ENCODE measurements around the gene ADARB2. TPM values are rescaled to one million over a fixed set of nuclear protein-coding genes. Genes with fewer than 3 reads are reported as not detected.

ADARB2 gene
- polyA plus RNA-seq, 1 of the 3 experiments (the other 2 are of a cell fraction), result not detected

GRCh38 chr10:1347962-1348772 lies 389.2 kb downstream of the ADARB2 start (continued):
- TF ChIP-seq ZBTB33 (IDR thresholded peaks at IDR 0.05; ENCODE audit: borderline replicate concordance, low read depth), result no peak
- no peak for TF ChIP-seq USF1 (IDR thresholded peaks at IDR 0.05; ENCODE audit: borderline replicate concordance, low read depth)

GRCh38 chr10:1347525-1347924 lies 389.8 kb downstream of the ADARB2 start:
- 67% methylated on average over 9 of the region's 15 CpGs for WGBS (ENCODE audit: low lambda C conversion rate)

More at GRCh38 chr10:1347525-1347924, 389.8 kb downstream of the ADARB2 start:
- TF ChIP-seq ELF1 (IDR thresholded peaks at IDR 0.05), result no peak
- no peak for TF ChIP-seq JUND (IDR thresholded peaks at IDR 0.05)
- TF ChIP-seq SMC3 (IDR thresholded peaks at IDR 0.05; ENCODE audit: low read depth, low read length), result no peak
- no peak for TF ChIP-seq POLR2AphosphoS5 (IDR thresholded peaks at IDR 0.05; ENCODE audit: low read depth, low read length)
- TF ChIP-seq PBX3 (IDR thresholded peaks at IDR 0.05), result no peak
- TF ChIP-seq CHD2 (IDR thresholded peaks at IDR 0.05; ENCODE audit: low read length, partially characterized antibody), result no peak
- TF ChIP-seq RXRA (IDR thresholded peaks at IDR 0.05; ENCODE audit: borderline replicate concordance, low read depth), result no peak
- TF ChIP-seq EP300 (IDR thresholded peaks at IDR 0.05; ENCODE audit: borderline replicate concordance in 1 of 2, low read depth in 1 of 2, low read length in 1 of 2), result no peak
- no peak for TF ChIP-seq USF2 (IDR thresholded peaks at IDR 0.05; ENCODE audit: borderline replicate concordance, low read depth, low read length)
- POLR2A ChIA-PET, result no interaction called here
- no peaks in the 10 kb centered on the region for H3K79me2 ChIP-seq (ENCODE audit: insufficient read depth)
- no peaks in the 10 kb centered on the region for H3K36me3 ChIP-seq (replicated peaks in 1 of 2; ENCODE audit: control insufficient read depth in 1 of 2, insufficient read depth in 2 of 2, low read length in 1 of 2)
- H3K27ac ChIP-seq (ENCODE audit: low read depth in 2 of 2, low read length in 1 of 2), result no peak overlapping the region
- H3K9me2 ChIP-seq, result no peaks in the 10 kb centered on the region
- H3K9ac ChIP-seq, result no peak overlapping the region
- no peak overlapping the region for H3K4me2 ChIP-seq
- no peaks in the 10 kb centered on the region for H3K9me3 ChIP-seq
- CTCF ChIA-PET, result interaction anchor here (0.6 to 2.1 kb wide), 2 partner anchors 13 to 56 kb away, joined by 3 to 10 read pairs; no protein-coding TSS in a partner anchor
- H3K4me1 ChIP-seq (ENCODE audit: control insufficient read depth in 1 of 2, insufficient read depth in 2 of 2, low read depth in 1 of 2, low read length in 1 of 2), result peaks cover 0 to 15% of the 10 kb centered on the region in 2 experiments; a peak in 1 of 4 replicates
- DNase-seq, result no peak
- no peak overlapping the region for H2AFZ ChIP-seq (ENCODE audit: low read depth)
- no peaks in the 10 kb centered on the region for H4K20me1 ChIP-seq (ENCODE audit: insufficient read depth)
- H3K4me3 ChIP-seq (ENCODE audit: low read depth in 2 of 2, low read length in 1 of 2), result no peak overlapping the region
- no peaks in the 10 kb centered on the region for H3F3A ChIP-seq (replicated peaks; ENCODE audit: insufficient read depth)
- no peaks in the 10 kb centered on the region for H3K27me3 ChIP-seq (ENCODE audit: insufficient read depth)
